Esophagus muscularis mucosa (tissue), 4 donors: ENCODE results near the gene BFSP2. TPM values are rescaled to one million over a fixed set of nuclear protein-coding genes. Genes with fewer than 3 reads are reported as not detected.
A peak's percentile ranks its signal among the peaks of the same experiment; 100 is the strongest.

ENCODE experiments used
- DNase-seq: peaks from one replicate; pipeline ENCODE4 v3.0.0-alpha.2; 2017; ENCODE audit errors: extremely low spot score
- H3K27ac ChIP-seq, 4 donors: fragments of 200-600 bp; sonication (generic); replicated peaks in 1 of 4; 1 replicate in 3 of 4; 2 replicates in 1 of 4; pipeline ENCODE4 v1.5.1; 2016 to 2019; ENCODE audit warnings: mild to moderate bottlenecking in 1 of 4
- H3K27me3 ChIP-seq, 4 donors: fragments of 200-600 bp; sonication (generic); one replicate each; pipeline versions ENCODE4 v1.5.1 to v1.6.0; 2016 to 2019
- H3K36me3 ChIP-seq, 4 donors: fragments of 200-600 bp; sonication (generic); one replicate each; pipeline ENCODE4 v1.5.1; 2016 to 2019
- H3K4me1 ChIP-seq, 4 donors: fragments of 200-600 bp; sonication (generic); one replicate each; pipeline ENCODE4 v1.5.1; 2016 to 2019
- H3K4me3 ChIP-seq, 4 donors: fragments of 200-600 bp; sonication (generic); 1 replicate in 2 of 4; 2 replicates in 2 of 4; pipeline ENCODE4 v1.5.1; 2016 to 2019; ENCODE audit warnings: mild to moderate bottlenecking in 4 of 4, moderate library complexity in 1 of 4
- H3K9me3 ChIP-seq, 4 donors: fragments of 200-600 bp; sonication (generic); 1 replicate in 3 of 4; 2 replicates in 1 of 4; pipeline ENCODE4 v1.5.1; 2016 to 2019
- CTCF ChIP-seq, 3 experiments: fragments of 200-600 bp in 2 of 3; fragments of 450-650 bp in 1 of 3; sonication (generic) in 2 of 3; IDR thresholded peaks; one replicate each; pipeline ENCODE4 v1.5.1; 2017 to 2019; ENCODE audit warnings: antibody characterized with exemption in 3 of 3, mild to moderate bottlenecking in 2 of 3, moderate library complexity in 1 of 3
- EP300 ChIP-seq: sonication (generic); formaldehyde crosslinking; IDR thresholded peaks from one replicate; pipeline ENCODE4 v1.6.1; 2017; ENCODE audit warnings: antibody characterized with exemption
- POLR2A ChIP-seq: fragments of 450-650 bp; IDR thresholded peaks from one replicate; pipeline ENCODE4 v1.6.1; 2017; ENCODE audit warnings: antibody characterized with exemption, moderate library complexity, mild to moderate bottlenecking, low read depth
- POLR2AphosphoS5 ChIP-seq, 2 donors: sonication (generic); formaldehyde crosslinking; IDR thresholded peaks; one replicate each; pipeline ENCODE4 v1.6.1; 2017; ENCODE audit warnings: antibody characterized with exemption in 2 of 2
- WGBS: methylation state at CpG from one replicate; pipeline ENCODE4 v1.1.5; 2018; 5-methylcytosine and 5-hydroxymethylcytosine counted together
- intact Hi-C: fragments of 100-400 bp; cut with DNase I; formaldehyde crosslinking; loops from one replicate; pipeline ENCODE4 v1.15.1; 2023
- total RNA-seq, 4 donors: library from RNA; depleted of rRNA; stranded (reverse); fragments of >200 nt; gene quantifications; one replicate each; pipeline versions ENCODE4 v1.1.0 to v1.2.1, GENCODE V29; 2016

BFSP2 gene
- total RNA-seq = not detected

GRCh38 chr3:133400006-133400515, at the start of gene BFSP2:
BFSP2 (plus strand) TSS chr3:133400056; CDS start chr3:133400084, 28 bp downstream.
- no peaks in the 10 kb centered on the region for H3K27me3 ChIP-seq
- WGBS = 95% methylated on average over 11 of the region's 15 CpGs

GRCh38 chr3:133354721-133355120, 45.1 kb upstream of the BFSP2 start:
- Histone ChIP-seq H3K4me3 (no peak overlapping the region), H3K36me3 (no peaks in the 10 kb centered on the region), H3K4me1 (no peaks in the 10 kb centered on the region), H3K27ac (no peak overlapping the region), H3K9me3 (peaks cover 0 to 5% (median 0%) of the 10 kb centered on the region in 4 donors), H3K27me3 (no peaks in the 10 kb centered on the region)
- DNase-seq = no peak
- TF ChIP-seq CTCF (IDR thresholded peaks at IDR 0.05) (no peak), EP300 (no peak), POLR2AphosphoS5 (IDR thresholded peaks at IDR 0.05) (no peak), POLR2A (no peak)
- 89% methylated on average over 4 of the region's 4 CpGs for WGBS
- intact Hi-C loops = no loop called here

More at GRCh38 chr3:133400006-133400515, at the start of gene BFSP2:
- no peak for DNase-seq
- peaks cover 0 to 7% (median 0%) of the 10 kb centered on the region in 4 donors for H3K36me3 ChIP-seq
- no peak within 1 kb of the TSS for H3K27ac ChIP-seq
- no peaks in the 10 kb centered on the region for H3K9me3 ChIP-seq
- TF ChIP-seq POLR2A = no peak
- TF ChIP-seq EP300 = no peak
- TF ChIP-seq CTCF (IDR thresholded peaks at IDR 0.05) = no peak
- TF ChIP-seq POLR2AphosphoS5 (IDR thresholded peaks at IDR 0.05) = no peak
- intact Hi-C loops = no loop called here
- H3K4me3 ChIP-seq = no peak within 1 kb of the TSS
- peaks cover 0 to 9% (median 4%) of the 10 kb centered on the region in 4 donors for H3K4me1 ChIP-seq

GRCh38 chr3:133360476-133360875, 39.4 kb upstream of the BFSP2 start:
- 93% methylated on average over 2 of the region's 2 CpGs for WGBS
- intact Hi-C loops = no loop called here
- Histone ChIP-seq H3K9me3 (peaks cover 0 to 5% (median 0%) of the 10 kb centered on the region in 4 donors), H3K4me1 (no peaks in the 10 kb centered on the region), H3K4me3 (no peak overlapping the region), H3K27me3 (no peaks in the 10 kb centered on the region), H3K36me3 (no peaks in the 10 kb centered on the region), H3K27ac (no peak overlapping the region)
- TF ChIP-seq POLR2AphosphoS5 (IDR thresholded peaks at IDR 0.05) (no peak), EP300 (no peak), POLR2A (no peak), CTCF (IDR thresholded peaks at IDR 0.05) (no peak)
- peak; percentile 81 for DNase-seq

- no peak for TF ChIP-seq POLR2A
- TF ChIP-seq POLR2AphosphoS5 (IDR thresholded peaks at IDR 0.05) = no peak
- no peak for TF ChIP-seq EP300
- TF ChIP-seq CTCF (IDR thresholded peaks at IDR 0.05) = no peak
- H3K9me3 ChIP-seq = peaks cover 0 to 5% (median 0%) of the 10 kb centered on the region in 4 donors
- WGBS = 100% methylated on average over 2 of the region's 2 CpGs
- H3K27me3 ChIP-seq = no peaks in the 10 kb centered on the region
- no peak overlapping the region for H3K27ac ChIP-seq
- no peak overlapping the region for H3K4me3 ChIP-seq
- intact Hi-C loops = no loop called here
- DNase-seq = no peak
- H3K36me3 ChIP-seq = no peaks in the 10 kb centered on the region
- H3K4me1 ChIP-seq = no peaks in the 10 kb centered on the region
Measured at GRCh38 chr3:133361011-133361410, 38.8 kb upstream of the BFSP2 start.

- Histone ChIP-seq H3K4me1 (no peaks in the 10 kb centered on the region), H3K36me3 (no peaks in the 10 kb centered on the region), H3K27ac (no peak overlapping the region), H3K27me3 (no peaks in the 10 kb centered on the region), H3K4me3 (no peak overlapping the region), H3K9me3 (peaks cover 0 to 4% (median 0%) of the 10 kb centered on the region in 4 donors)
- peak; percentile 81 for DNase-seq
- 85% methylated on average over 4 of the region's 4 CpGs for WGBS
- intact Hi-C loops = no loop called here
- TF ChIP-seq CTCF (IDR thresholded peaks at IDR 0.05) (no peak), POLR2AphosphoS5 (IDR thresholded peaks at IDR 0.05) (no peak), POLR2A (no peak), EP300 (no peak)
Measured at GRCh38 chr3:133361435-133361834, 38.4 kb upstream of the BFSP2 start.
